Neural progenitor cell (in vitro differentiated cells): ENCODE data around the gene TSPYL2. TPM values are rescaled to one million over a fixed set of nuclear protein-coding genes. Genes with fewer than 3 reads are reported as not detected.

Experiments used
- DNase-seq: peaks from one replicate; pipeline ENCODE4 v3.0.0-alpha.2; 2016; ENCODE audit warnings: low spot score
- H2AFZ ChIP-seq: fragments of 200-600 bp; sonication (generic); replicated peaks from 2 replicates; pipeline ENCODE4 v1.6.1; 2016; ENCODE audit warnings: antibody characterized with exemption
- H3F3A ChIP-seq: fragments of 200-600 bp; sonication (generic); 2 replicates; pipeline ENCODE4 v1.6.1; 2016; ENCODE audit warnings: antibody characterized with exemption, low read depth
- H3K27ac ChIP-seq: fragments of 200-600 bp; sonication (generic); 2 replicates; pipeline ENCODE4 v1.5.1; 2016; ENCODE audit warnings: mild to moderate bottlenecking
- H3K27me3 ChIP-seq: fragments of 200-600 bp; sonication (generic); 2 replicates; pipeline ENCODE4 v1.6.1; 2016; ENCODE audit warnings: mild to moderate bottlenecking, moderate library complexity
- H3K36me3 ChIP-seq: fragments of 200-600 bp; sonication (generic); 2 replicates; pipeline ENCODE4 v1.5.1; 2016
- H3K4me1 ChIP-seq: fragments of 200-600 bp; sonication (generic); 2 replicates; pipeline ENCODE4 v1.6.1; 2016; ENCODE audit warnings: mixed run types
- H3K4me2 ChIP-seq: fragments of 200-600 bp; sonication (generic); 2 replicates; pipeline ENCODE4 v1.6.1; 2016
- H3K4me3 ChIP-seq: fragments of 200-600 bp; sonication (generic); 2 replicates; pipeline ENCODE4 v1.5.1; 2016
- H3K79me2 ChIP-seq: fragments of 200-600 bp; sonication (generic); 2 replicates; pipeline ENCODE4 v1.6.1; 2016; ENCODE audit warnings: low read depth
- H3K9ac ChIP-seq: fragments of 200-600 bp; sonication (generic); 2 replicates; pipeline ENCODE4 v1.6.1; 2016
- H3K9me3 ChIP-seq: fragments of 200-600 bp; sonication (generic); 2 replicates; pipeline ENCODE4 v1.5.1; 2016; ENCODE audit warnings: low read depth
- H4K20me1 ChIP-seq: fragments of 200-600 bp; sonication (generic); 2 replicates; pipeline ENCODE4 v1.6.1; 2016; ENCODE audit warnings: low read depth
- H3K27ac Mint-ChIP-seq: 3 replicates; pipeline ENCODE4 v1.8.0; 2021; ENCODE audit warnings: mixed read lengths
- H3K27me3 Mint-ChIP-seq: 2 replicates; pipeline ENCODE4 v1.8.0; 2022; ENCODE audit warnings: low read depth, mild to moderate bottlenecking, inconsistent platforms, moderate library complexity, mixed read lengths; ENCODE audit not compliant: insufficient read depth
- H3K36me3 Mint-ChIP-seq: 3 replicates; pipeline ENCODE4 v1.8.0; 2021; ENCODE audit warnings: mixed read lengths
- H3K4me1 Mint-ChIP-seq: 3 replicates; pipeline ENCODE4 v1.8.0; 2021; ENCODE audit warnings: mixed read lengths
- H3K4me3 Mint-ChIP-seq: 3 replicates; pipeline ENCODE4 v1.8.0; 2021; ENCODE audit warnings: mild to moderate bottlenecking, moderate library complexity, mixed read lengths
- H3K9me3 Mint-ChIP-seq: 3 replicates; pipeline ENCODE4 v1.8.0; 2020; ENCODE audit warnings: mixed read lengths
- CTCF ChIP-seq: fragments of 200-600 bp; sonication (generic); IDR thresholded peaks from 2 replicates; pipeline ENCODE4 v1.5.1; 2017; ENCODE audit warnings: antibody characterized with exemption, mild to moderate bottlenecking
- EZH2 ChIP-seq: fragments of 200-600 bp; sonication (generic); IDR thresholded peaks from 2 replicates; pipeline ENCODE4 v1.6.1; 2017; ENCODE audit warnings: antibody characterized with exemption, mild to moderate bottlenecking, moderate library complexity
- EZH2phosphoT487 ChIP-seq: fragments of 200-600 bp; sonication (generic); IDR thresholded peaks from 2 replicates; pipeline ENCODE4 v1.6.1; 2017; ENCODE audit warnings: antibody characterized with exemption
- total RNA-seq: library from RNA; depleted of rRNA; stranded (reverse); fragments of >200 nt; gene quantifications from 2 replicates; pipeline ENCODE4 v1.2.3, GENCODE V29; 2015; ENCODE audit warnings: low replicate concordance

Gene TSPYL2
- total RNA-seq, 1 donor from 2014 or later = 37.1 TPM

GRCh38 chrX:53071604-53072417 is 10.4 kb upstream of the TSPYL2 start:
- no peaks in the 10 kb centered on the region for H3K36me3 ChIP-seq
- peaks cover 4% of the 10 kb centered on the region for H4K20me1 ChIP-seq
- no peaks in the 10 kb centered on the region for H3K9me3 ChIP-seq
- no peak overlapping the region for H3K9ac ChIP-seq
- H3K9me3 Mint-ChIP-seq = no peaks in the 10 kb centered on the region
- no peaks in the 10 kb centered on the region for H3K36me3 Mint-ChIP-seq
- no peaks in the 10 kb centered on the region for H3K27me3 Mint-ChIP-seq
- no peak overlapping the region for H2AFZ ChIP-seq
- TF ChIP-seq CTCF = peak; percentile 66
- TF ChIP-seq EZH2 = no peak
- TF ChIP-seq EZH2phosphoT487 = no peak
- H3K4me2 ChIP-seq = peak overlapping the region; percentile 64
- H3K27ac ChIP-seq = no peak overlapping the region
- H3K27me3 ChIP-seq = no peaks in the 10 kb centered on the region
- peak overlapping the region; percentile 52 for H3K4me3 Mint-ChIP-seq
- H3K4me1 Mint-ChIP-seq = peaks cover 2% of the 10 kb centered on the region
- H3K4me3 ChIP-seq = peak overlapping the region; percentile 28
- H3F3A ChIP-seq = peaks cover 26% of the 10 kb centered on the region
- peak; percentile 81 for DNase-seq
- peaks cover 3% of the 10 kb centered on the region for H3K4me1 ChIP-seq
- H3K79me2 ChIP-seq = no peaks in the 10 kb centered on the region
- no peak overlapping the region for H3K27ac Mint-ChIP-seq

GRCh38 chrX:53072418-53073114 is 9.6 kb upstream of the TSPYL2 start:
- DNase-seq = no peak
- Histone ChIP-seq H3K4me1 (peaks cover 3% of the 10 kb centered on the region), H3K27ac (no peak overlapping the region), H3K9ac (no peak overlapping the region), H3F3A (peaks cover 26% of the 10 kb centered on the region), H4K20me1 (peaks cover 4% of the 10 kb centered on the region), H3K4me3 (no peak overlapping the region), H3K79me2 (no peaks in the 10 kb centered on the region), H3K36me3 (no peaks in the 10 kb centered on the region), H3K27me3 (no peaks in the 10 kb centered on the region), H2AFZ (no peak overlapping the region), H3K9me3 (no peaks in the 10 kb centered on the region), H3K4me2 (peak overlapping the region; percentile 64)
- Mint-ChIP-seq H3K27ac (no peak overlapping the region), H3K9me3 (no peaks in the 10 kb centered on the region), H3K27me3 (no peaks in the 10 kb centered on the region), H3K36me3 (no peaks in the 10 kb centered on the region), H3K4me1 (peaks cover 2% of the 10 kb centered on the region), H3K4me3 (no peak overlapping the region)
- no peak for TF ChIP-seq EZH2phosphoT487
- TF ChIP-seq EZH2 = no peak
- no peak for TF ChIP-seq CTCF

GRCh38 chrX:53073115-53073586 is 9.0 kb upstream of the TSPYL2 start:
- peaks cover 2% of the 10 kb centered on the region for H3K27me3 Mint-ChIP-seq
- no peak for TF ChIP-seq EZH2phosphoT487
- no peak for TF ChIP-seq EZH2
- TF ChIP-seq CTCF = no peak
- peak overlapping the region; percentile 42 for H3K4me2 ChIP-seq
- H3K4me1 Mint-ChIP-seq = peaks cover 2% of the 10 kb centered on the region
- H3K36me3 ChIP-seq = no peaks in the 10 kb centered on the region
- H3K79me2 ChIP-seq = no peaks in the 10 kb centered on the region
- H3K27ac ChIP-seq = peak overlapping the region; percentile 74
- peak; percentile 47 for DNase-seq
- H4K20me1 ChIP-seq = peaks cover 4% of the 10 kb centered on the region
- no peaks in the 10 kb centered on the region for H3K9me3 Mint-ChIP-seq
- no peak overlapping the region for H2AFZ ChIP-seq
- peaks cover 26% of the 10 kb centered on the region for H3F3A ChIP-seq
- H3K4me3 ChIP-seq = no peak overlapping the region
- no peak overlapping the region for H3K9ac ChIP-seq
- H3K36me3 Mint-ChIP-seq = no peaks in the 10 kb centered on the region
- H3K4me3 Mint-ChIP-seq = peak overlapping the region; percentile 27
- H3K9me3 ChIP-seq = no peaks in the 10 kb centered on the region
- H3K27ac Mint-ChIP-seq = no peak overlapping the region
- H3K27me3 ChIP-seq = no peaks in the 10 kb centered on the region
- peaks cover 3% of the 10 kb centered on the region for H3K4me1 ChIP-seq
